Peyer's patch (tissue), 4 donors: ENCODE data around the gene DONSON.

Experiments
- POLR2A ChIP-seq, 2 donors: fragments of 450-650 bp; IDR thresholded peaks; one replicate each; pipeline ENCODE4 v1.5.1; 2017; ENCODE audit warnings: antibody characterized with exemption in 2 of 2, mild to moderate bottlenecking in 2 of 2, moderate library complexity in 2 of 2
- TF ChIP-seq, protein P1 (sequence below), 6 experiments: fragments of 450-650 bp in 4 of 6; fragments of 200-600 bp in 2 of 6; sonication (generic) in 1 of 6; IDR thresholded peaks; one replicate each; pipeline ENCODE4 v1.5.1; 2017 to 2019; ENCODE audit warnings: antibody characterized with exemption in 6 of 6, mild to moderate bottlenecking in 3 of 6, moderate library complexity in 1 of 6

DNA sequence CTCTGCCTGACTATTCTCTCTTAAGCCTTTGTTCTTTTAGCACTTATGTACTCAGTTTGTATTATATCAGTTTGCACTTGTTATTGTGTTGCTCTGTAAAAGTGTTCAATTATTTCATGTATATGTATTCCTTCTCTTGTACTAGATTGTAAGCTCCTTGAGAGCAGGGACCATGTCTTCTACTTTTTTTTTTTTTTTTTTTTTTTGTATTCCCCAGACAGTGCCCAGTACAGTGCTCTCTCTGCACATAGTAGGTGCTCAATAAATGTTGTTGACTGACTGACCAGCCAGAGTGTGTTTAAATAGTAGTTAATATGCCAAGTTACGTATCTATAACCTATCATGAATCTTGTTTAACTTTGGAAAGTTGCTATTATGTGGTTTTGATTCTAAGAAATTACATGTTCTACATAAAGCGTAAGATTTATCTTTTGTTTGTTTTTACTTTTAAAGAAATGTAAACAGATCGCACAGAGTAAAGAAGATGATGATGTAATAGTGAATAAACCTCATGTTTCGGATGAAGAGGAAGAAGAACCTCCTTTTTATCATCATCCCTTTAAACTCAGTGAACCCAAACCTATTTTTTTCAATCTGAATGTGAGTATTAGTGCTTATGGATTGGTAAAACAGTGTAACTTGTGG, 29.6 kb downstream of the DONSON start:
- TF ChIP-seq, protein P1, sequence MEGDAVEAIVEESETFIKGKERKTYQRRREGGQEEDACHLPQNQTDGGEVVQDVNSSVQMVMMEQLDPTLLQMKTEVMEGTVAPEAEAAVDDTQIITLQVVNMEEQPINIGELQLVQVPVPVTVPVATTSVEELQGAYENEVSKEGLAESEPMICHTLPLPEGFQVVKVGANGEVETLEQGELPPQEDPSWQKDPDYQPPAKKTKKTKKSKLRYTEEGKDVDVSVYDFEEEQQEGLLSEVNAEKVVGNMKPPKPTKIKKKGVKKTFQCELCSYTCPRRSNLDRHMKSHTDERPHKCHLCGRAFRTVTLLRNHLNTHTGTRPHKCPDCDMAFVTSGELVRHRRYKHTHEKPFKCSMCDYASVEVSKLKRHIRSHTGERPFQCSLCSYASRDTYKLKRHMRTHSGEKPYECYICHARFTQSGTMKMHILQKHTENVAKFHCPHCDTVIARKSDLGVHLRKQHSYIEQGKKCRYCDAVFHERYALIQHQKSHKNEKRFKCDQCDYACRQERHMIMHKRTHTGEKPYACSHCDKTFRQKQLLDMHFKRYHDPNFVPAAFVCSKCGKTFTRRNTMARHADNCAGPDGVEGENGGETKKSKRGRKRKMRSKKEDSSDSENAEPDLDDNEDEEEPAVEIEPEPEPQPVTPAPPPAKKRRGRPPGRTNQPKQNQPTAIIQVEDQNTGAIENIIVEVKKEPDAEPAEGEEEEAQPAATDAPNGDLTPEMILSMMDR (IDR thresholded peaks at IDR 0.05) = no peak
- TF ChIP-seq POLR2A (IDR thresholded peaks at IDR 0.05) = no peak
